GM19043 (cell line): ENCODE results near the gene ARHGAP1.
"Not testable (repeated sequence)": the region's sequence is repeated elsewhere in the genome, so short reads cannot be mapped to it uniquely, and the experiment has no call there.

Source experiments
- ATAC-seq: cut with Tn5 transposase; IDR thresholded peaks from one replicate; pipeline ENCODE4 v1.9.1; 2021; ENCODE audit warnings: low read depth; ENCODE audit not compliant: unreplicated experiment

ARHGAP1 gene

DNA sequence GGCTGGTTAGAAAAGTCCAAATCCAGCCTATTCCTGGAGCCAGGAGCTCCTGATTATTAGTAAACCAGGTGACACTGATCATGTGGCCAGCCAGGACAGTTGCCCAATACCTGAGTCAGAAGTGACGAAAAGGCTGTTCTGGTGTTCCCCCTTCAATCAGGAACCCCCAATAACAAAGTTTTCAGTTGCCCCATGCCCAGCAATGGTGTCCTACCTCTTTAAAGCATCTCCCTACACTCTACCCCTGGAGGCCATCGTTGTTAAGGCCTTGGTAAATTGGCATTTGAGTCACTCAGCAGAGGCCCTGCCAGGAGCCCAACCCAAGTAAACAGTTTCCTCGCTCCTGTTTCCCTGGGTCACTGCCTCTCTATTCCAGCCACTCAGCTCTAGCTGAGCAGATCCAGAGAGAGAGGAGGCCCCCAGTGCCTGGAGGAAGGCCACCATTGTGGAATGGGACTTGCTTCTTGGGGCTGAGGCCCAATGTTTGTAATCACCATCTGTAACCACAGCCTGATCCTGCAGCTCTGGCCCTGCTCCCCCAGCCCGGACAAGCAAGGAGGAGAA lies 25.0 kb downstream of the ARHGAP1 start:
- ATAC-seq = no peak

GRCh38 chr11:46674463-46675287 lies 25.7 kb downstream of the ARHGAP1 start:
- no peak for ATAC-seq

GRCh38 chr11:46673713-46674462 lies 26.5 kb downstream of the ARHGAP1 start:
- ATAC-seq = no peak

DNA sequence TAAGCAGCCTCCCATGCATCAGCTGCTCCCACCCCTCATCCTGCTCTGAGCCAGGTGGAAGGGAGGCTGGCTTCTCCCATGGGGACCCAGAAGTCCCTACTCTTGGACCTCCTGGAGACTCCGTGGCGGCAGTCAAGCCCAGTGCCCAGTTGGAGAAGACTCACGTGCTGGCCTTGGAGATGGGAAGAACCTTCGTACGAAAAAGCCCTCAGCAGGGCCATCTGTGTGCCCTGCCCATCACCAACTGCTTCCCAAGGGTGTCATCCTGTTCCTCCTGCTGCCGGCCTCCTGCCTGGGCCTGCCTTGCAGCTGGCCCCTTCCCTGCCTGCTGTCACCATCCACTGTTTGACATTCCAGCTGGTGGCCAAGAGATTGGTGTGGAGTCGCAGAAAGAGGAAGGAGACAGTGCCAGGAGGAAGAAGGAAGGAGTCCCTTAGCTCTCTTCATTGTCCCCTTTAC lies 28.0 kb downstream of the ARHGAP1 start:
- ATAC-seq = no peak

GRCh38 chr11:46671958-46672315 lies 28.5 kb downstream of the ARHGAP1 start:
- ATAC-seq = no peak

GRCh38 chr11:46670521-46670920 lies 29.9 kb downstream of the ARHGAP1 start:
- not testable (repeated sequence) for ATAC-seq

- ATAC-seq = no peak
Measured at GRCh38 chr11:46669711-46670139, 30.7 kb downstream of the ARHGAP1 start.

- ATAC-seq = no peak
Measured at GRCh38 chr11:46668480-46669085, 31.8 kb downstream of the ARHGAP1 start.

GRCh38 chr11:46667043-46667481 lies 33.4 kb downstream of the ARHGAP1 start:
- no peak for ATAC-seq

GRCh38 chr11:46666516-46666915 lies 33.9 kb downstream of the ARHGAP1 start:
- no peak for ATAC-seq

DNA sequence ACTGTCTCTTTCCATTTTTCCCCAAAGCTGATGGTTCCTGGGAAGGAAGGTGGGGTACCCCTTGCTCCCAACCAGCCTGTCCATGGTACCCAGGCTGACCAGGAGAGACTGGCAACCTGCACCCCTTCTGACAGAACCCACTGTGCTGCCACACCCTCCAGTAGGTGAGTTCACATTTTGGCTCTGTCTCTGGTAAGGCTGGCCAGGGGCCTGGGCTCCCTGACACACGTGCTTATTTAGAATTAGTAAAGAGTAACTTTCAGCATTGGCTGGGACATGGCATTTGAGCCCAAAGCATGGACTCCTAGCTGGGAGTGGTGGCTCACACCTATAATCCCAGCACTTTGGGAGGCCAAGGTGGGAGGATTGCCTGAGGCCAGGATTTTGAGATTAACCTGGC lies 35.1 kb downstream of the ARHGAP1 start:
- ATAC-seq = no peak

GRCh38 chr11:46664612-46665011 lies 35.8 kb downstream of the ARHGAP1 start:
- no peak for ATAC-seq

DNA sequence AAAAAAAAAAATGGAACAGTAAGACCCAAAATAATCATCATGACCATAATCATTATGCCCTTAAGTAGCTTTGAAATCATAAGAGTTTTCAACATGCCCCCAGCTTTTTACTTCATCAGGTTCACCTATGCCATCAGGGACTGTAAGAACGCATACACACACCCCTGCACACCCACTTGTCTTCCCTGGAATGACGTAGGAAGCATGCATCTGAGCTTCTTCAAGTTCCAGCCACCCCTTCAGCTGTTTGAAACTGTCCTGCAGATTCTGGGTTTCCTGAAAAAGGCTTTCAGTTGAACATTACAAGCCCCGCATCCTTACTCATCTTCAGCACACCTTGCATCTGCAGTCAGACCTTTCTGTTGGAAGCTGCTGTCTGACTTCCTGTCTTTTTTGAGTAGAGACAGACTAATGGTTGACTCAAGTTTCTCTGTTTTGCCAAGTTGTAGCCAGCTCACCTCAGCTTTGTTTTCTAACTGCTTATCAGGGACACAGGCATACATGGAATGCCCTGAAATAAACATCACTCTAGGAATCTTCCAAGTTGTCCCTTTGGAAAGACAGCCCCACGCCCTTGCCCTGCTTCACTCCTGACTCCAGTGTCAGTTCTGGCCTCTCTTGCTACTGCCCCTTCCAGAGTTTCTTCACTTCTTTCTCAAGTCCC lies 37.0 kb downstream of the ARHGAP1 start:
- ATAC-seq = no peak

DNA sequence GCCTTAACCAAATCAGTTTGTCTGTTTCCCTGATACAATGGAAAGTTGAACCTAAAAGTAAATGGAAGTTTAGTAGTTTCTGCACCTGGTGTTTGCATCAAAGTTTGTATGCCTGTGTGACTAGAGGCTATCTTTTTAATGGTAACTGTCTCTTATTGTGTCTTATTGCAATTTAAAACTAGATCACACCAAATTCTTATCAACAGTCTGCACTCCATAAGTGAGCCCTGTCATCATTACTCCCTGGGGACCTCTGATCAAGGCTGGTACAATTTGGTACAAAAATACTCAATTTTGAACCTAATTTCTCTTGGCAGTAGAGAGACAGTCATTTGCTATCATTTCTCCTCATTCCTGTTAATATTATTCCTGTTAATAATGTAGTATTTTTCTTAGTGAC lies 38.1 kb downstream of the ARHGAP1 start:
- no peak for ATAC-seq

DNA sequence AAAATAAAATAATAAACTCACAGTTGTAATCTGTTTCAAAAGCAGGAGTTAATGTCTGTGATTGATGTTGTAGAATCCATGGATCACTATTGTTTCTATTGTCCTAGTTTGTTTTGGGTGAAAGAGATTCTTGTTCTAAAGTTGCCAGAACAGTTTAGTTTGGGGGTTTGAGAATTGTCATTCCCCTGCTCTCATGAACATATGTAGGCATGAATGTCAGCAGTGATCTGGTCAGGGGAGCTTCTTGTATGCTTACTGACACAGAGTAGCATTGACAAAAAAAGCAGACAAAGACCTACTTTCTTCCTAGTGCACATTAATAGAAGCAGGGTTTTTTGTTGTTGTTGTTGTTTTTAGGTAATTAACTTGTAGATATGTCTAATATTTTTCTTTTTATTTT lies 38.6 kb downstream of the ARHGAP1 start:
- ATAC-seq = no peak

GRCh38 chr11:46659908-46660307 lies 40.5 kb downstream of the ARHGAP1 start:
- no peak for ATAC-seq

GRCh38 chr11:46658259-46658658 lies 42.2 kb downstream of the ARHGAP1 start:
- ATAC-seq = no peak

DNA sequence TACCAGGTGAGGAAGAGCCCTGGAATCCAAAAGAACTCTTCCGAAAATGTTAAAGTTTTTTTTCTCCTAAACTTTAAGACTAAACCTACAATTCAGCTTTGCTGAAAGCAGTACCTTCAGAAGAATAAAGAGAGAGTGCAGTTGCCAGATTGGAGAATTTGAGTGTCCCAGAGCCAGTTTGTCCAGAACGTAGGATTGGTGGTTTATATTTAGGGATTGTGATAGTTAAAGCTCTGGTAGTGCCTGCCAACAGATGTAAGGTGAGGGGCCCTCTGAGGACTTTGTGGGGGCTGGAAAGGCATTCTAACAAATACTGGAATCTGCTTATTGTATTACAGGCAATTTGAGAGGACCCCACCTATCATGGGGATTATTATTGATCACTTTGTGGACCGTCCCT lies 43.2 kb downstream of the ARHGAP1 start:
- no peak for ATAC-seq

DNA sequence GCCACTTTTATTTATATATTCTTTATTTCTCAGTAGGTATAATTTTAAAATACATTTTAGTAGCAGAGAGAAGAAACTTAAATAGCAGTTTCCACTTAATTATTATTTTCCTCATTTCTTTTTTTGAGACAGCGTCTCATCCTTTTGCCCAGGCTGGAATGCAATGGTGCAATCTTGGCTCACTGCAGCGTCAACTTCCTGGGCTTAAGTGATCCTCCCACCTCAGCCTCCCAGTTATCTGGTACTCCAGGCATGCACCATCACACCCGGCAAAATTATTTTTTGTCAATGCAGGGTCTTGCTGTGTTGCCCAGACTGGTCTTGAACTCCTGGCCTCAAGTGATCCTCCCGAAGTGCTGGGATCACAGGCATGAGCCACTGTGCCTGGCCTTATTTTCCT lies 44.8 kb downstream of the ARHGAP1 start:
- ATAC-seq = no peak

- no peak for ATAC-seq
Measured at GRCh38 chr11:46649180-46649738, 51.2 kb downstream of the ARHGAP1 start.
